Gastrocnemius medialis (tissue), 4 donors: ENCODE data around the gene PPIC. TPM values are rescaled to one million over a fixed set of nuclear protein-coding genes. Genes with fewer than 3 reads are reported as not detected.

ENCODE experiments used
- ATAC-seq, 2 donors: fragments of 150-250 bp; one replicate each; pipeline ENCODE4 v1.9.1; 2016
- DNase-seq, 2 donors: peaks; one replicate each; pipeline ENCODE4 v3.0.0-alpha.2; 2019
- H3K27ac ChIP-seq, 4 donors: fragments of 200-600 bp; sonication (generic); 1 replicate in 1 of 4; 2 replicates in 3 of 4; pipeline ENCODE4 v1.5.1; 2016 to 2018; ENCODE audit warnings: mild to moderate bottlenecking in 2 of 4, moderate library complexity in 1 of 4
- H3K27me3 ChIP-seq, 3 donors: fragments of 200-600 bp; sonication (generic) in 2 of 3; 1 replicate in 1 of 3; 2 replicates in 2 of 3; pipeline versions ENCODE4 v1.5.1 to v1.6.0; 2016 to 2019; ENCODE audit warnings: mild to moderate bottlenecking in 1 of 3, moderate library complexity in 1 of 3
- H3K36me3 ChIP-seq, 2 donors: fragments of 200-600 bp; sonication (generic) in 1 of 2; one replicate each; pipeline ENCODE4 v1.5.1; 2017 to 2018
- H3K4me1 ChIP-seq, 2 donors: fragments of 200-600 bp; sonication (generic) in 1 of 2; one replicate each; pipeline ENCODE4 v1.5.1; 2016 to 2017; ENCODE audit warnings: mild to moderate bottlenecking in 2 of 2
- H3K4me3 ChIP-seq, 4 donors: fragments of 200-600 bp; sonication (generic) in 3 of 4; 1 replicate in 1 of 4; 2 replicates in 3 of 4; pipeline ENCODE4 v1.5.1; 2016 to 2019; ENCODE audit warnings: mild to moderate bottlenecking in 2 of 4
- H3K9me3 ChIP-seq, 3 donors: fragments of 200-600 bp; sonication (generic) in 2 of 3; 1 replicate in 1 of 3; 2 replicates in 2 of 3; pipeline ENCODE4 v1.5.1; 2016 to 2019
- POLR2A ChIP-seq, 2 donors: fragments of 450-650 bp; IDR thresholded peaks; one replicate each; pipeline ENCODE4 v1.6.1; 2017; ENCODE audit warnings: antibody characterized with exemption in 2 of 2, mild to moderate bottlenecking in 2 of 2, moderate library complexity in 2 of 2
- in situ Hi-C, 4 donors: fragments of 200-750 bp; cut with MboI; loops; one replicate each; pipeline versions ENCODE4 v1.15.0 to v1.8.0; 2017; ENCODE audit warnings: low sequenced_read_pairs in 4 of 4
- intact Hi-C: fragments of 100-400 bp; cut with DNase I; formaldehyde crosslinking; loops from one replicate; pipeline ENCODE4 v1.15.1; 2023; ENCODE audit warnings: low total_unique reads
- total RNA-seq, 4 donors: library from RNA; depleted of rRNA; stranded (reverse); fragments of >200 nt; gene quantifications; one replicate each; pipeline versions ENCODE4 v1.1.0 to v1.2.3, GENCODE V29; 2016
- TF ChIP-seq, protein P1 (sequence below), 5 experiments: fragments of 450-650 bp in 3 of 5; fragments of 200-600 bp in 2 of 5; sonication (generic) in 2 of 5; IDR thresholded peaks in 4 of 5; conservative IDR thresholded peaks in 1 of 5; 1 replicate in 4 of 5; 2 replicates in 1 of 5; pipeline ENCODE4 v1.5.1; 2016 to 2019; ENCODE audit warnings: antibody characterized with exemption in 5 of 5, mild to moderate bottlenecking in 3 of 5, moderate library complexity in 3 of 5

Gene PPIC
- 10 to 100 TPM; 10.3 to 29.8 (median 20.2) TPM for total RNA-seq

DNA sequence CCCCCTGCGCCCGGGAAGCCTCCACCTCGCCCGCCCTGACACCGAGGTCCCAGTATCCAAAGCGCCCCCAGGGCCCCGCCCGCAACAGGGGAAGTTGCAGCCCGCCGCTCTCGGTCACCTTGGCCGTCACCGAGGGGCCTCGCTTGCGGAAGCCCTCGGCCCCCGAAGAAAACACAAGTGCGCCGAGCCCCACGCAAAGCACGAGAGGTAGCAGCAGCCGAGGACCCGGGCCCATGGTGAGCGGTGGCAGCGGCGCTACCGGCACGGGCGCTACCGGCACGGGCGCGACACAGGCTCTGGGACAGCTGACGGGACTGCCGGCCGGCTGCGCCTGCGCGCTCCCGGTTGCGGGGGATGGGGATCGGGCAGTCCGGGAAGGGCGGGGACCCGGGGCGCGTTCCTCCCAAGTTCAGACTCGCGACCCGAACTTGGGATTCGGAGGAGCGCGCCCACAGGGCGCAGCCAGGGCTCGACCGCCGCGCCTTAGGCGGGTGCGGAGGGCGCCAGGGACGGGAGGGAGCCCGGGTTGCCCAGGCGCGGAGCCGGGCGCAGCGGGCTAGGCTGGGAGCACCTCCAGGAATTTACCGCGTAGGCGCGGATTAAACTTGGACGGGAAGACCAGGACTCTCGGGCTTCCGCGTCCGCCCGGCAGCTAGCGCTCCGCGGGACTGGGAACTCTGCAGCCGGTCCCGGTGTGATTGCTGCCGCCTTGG is at the start of gene PPIC:
PPIC (minus strand) TSS at position 335 of the 713 bp plus-strand sequence; CDS start at position 235, 100 bp downstream.
- peak; percentile 89 to 93 for ATAC-seq
- peak; percentile 66 to 70 for TF ChIP-seq POLR2A (IDR thresholded peaks at IDR 0.05)
- TF ChIP-seq, protein P1, sequence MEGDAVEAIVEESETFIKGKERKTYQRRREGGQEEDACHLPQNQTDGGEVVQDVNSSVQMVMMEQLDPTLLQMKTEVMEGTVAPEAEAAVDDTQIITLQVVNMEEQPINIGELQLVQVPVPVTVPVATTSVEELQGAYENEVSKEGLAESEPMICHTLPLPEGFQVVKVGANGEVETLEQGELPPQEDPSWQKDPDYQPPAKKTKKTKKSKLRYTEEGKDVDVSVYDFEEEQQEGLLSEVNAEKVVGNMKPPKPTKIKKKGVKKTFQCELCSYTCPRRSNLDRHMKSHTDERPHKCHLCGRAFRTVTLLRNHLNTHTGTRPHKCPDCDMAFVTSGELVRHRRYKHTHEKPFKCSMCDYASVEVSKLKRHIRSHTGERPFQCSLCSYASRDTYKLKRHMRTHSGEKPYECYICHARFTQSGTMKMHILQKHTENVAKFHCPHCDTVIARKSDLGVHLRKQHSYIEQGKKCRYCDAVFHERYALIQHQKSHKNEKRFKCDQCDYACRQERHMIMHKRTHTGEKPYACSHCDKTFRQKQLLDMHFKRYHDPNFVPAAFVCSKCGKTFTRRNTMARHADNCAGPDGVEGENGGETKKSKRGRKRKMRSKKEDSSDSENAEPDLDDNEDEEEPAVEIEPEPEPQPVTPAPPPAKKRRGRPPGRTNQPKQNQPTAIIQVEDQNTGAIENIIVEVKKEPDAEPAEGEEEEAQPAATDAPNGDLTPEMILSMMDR (IDR thresholded peaks at IDR 0.05 in 4 of 5, conservative IDR thresholded peaks at IDR 0.05 in 1 of 5) = no peak
- H3K4me1 ChIP-seq = peaks cover 10 to 15% of the 10 kb centered on the region in 2 donors
- H3K36me3 ChIP-seq = no peaks in the 10 kb centered on the region
- H3K9me3 ChIP-seq = no peaks in the 10 kb centered on the region
- peak within 1 kb of the TSS; percentile 87 to 95 (median 92) for H3K27ac ChIP-seq
- in situ Hi-C loops (no loop called here), intact Hi-C loops (loop anchor here (1.0 to 10.0 kb wide), 5 partner anchors 51 to 478 kb away; partner anchors contain the start of genes CSNK1G3, PRDM6 and SNX2)
- H3K4me3 ChIP-seq = peak within 1 kb of the TSS; percentile 85 to 96 (median 93)
- H3K27me3 ChIP-seq = no peaks in the 10 kb centered on the region
- peak; percentile 70 to 81 for DNase-seq

DNA sequence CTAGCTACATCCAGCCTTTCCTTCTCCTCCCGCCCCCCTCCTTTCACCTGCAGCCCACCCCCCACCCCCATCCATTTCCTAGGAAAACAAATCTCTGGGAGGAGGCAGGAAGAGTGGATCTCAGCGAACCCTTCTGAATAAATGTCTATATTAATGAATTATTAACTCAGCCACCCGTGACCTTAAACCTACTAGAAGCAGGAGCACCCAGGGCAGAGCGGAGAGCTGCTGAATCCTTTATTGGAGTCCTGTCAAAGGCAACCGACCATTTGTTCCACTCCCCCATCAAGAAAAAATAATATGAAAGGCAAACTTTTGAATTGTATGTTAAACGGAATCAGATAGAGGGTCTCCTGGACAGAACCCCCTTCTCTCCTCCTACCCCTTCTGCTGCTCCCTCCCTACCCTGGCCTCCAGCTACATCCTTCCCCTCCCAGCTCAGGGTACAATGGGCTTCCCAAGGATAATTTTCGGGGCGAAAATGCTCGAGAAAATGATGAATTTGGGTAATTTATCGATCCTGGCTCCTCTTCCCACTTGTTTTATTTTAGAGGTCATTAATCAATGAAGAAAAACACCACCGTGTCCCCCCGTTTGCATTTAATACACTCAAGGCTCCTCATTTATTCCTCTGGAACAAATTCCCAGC is 49.2 kb upstream of the PPIC start:
- no peak for DNase-seq
- in situ Hi-C loops (no loop called here), intact Hi-C loops (loop anchor here (5.0 kb wide), 1 partner anchor 48 kb away; the partner anchor contains the start of gene PPIC)
- Histone ChIP-seq H3K4me1 (peaks cover 11 to 28% of the 10 kb centered on the region in 2 donors), H3K9me3 (no peaks in the 10 kb centered on the region), H3K27ac (no peak overlapping the region), H3K27me3 (peaks cover 52 to 67% (median 59%) of the 10 kb centered on the region in 3 donors), H3K4me3 (no peak overlapping the region), H3K36me3 (no peaks in the 10 kb centered on the region)
- no peak for ATAC-seq
- TF ChIP-seq POLR2A (IDR thresholded peaks at IDR 0.05) = no peak
- TF ChIP-seq, protein P1 (IDR thresholded peaks at IDR 0.05 in 4 of 5, conservative IDR thresholded peaks at IDR 0.05 in 1 of 5) = no peak

DNA sequence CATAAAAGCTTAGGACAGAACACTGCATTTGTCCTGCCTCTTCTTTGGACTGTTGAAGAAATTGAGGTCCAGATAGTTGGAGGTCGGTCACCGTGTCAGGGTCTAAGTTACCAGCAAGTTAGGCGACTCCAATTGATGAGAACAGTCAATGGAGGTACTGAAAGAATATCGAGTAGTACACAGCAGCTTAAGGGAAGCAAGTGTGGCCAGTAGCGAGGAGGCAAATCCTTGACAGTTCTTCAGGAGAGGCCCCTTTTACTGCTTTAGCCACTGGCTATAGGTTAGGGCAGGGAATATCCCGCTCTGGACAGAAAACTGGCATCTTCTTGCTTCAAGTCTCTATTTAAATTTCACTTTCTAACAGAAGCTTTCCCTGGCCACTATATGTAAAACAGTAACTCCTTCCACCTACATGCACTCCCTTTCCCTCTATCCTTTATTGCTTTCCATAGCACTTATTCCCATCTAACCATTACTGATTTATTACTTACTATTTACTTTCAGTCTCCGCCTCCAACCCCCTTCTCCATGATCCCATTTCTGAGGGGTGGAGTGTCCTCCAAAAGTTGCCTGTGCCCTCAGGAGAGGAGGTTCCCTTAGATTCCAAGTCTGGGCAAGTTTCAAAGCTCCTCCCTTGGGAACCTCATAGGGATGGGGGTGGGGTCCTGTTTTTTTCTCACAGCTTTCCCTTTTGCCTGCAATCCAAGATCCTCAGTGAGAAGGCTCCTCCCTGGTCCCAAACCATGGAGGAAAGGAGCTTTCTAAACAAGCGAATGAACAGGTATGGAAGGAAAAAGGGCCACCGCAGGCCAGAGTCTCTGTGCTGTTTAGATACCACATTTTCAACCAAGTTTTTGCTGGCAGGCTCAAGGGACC is 48.4 kb upstream of the PPIC start:
- TF ChIP-seq, protein P1 (IDR thresholded peaks at IDR 0.05 in 4 of 5, conservative IDR thresholded peaks at IDR 0.05 in 1 of 5) = no peak
- TF ChIP-seq POLR2A (IDR thresholded peaks at IDR 0.05) = no peak
- ATAC-seq (no peak), DNase-seq (no peak)
- no peak overlapping the region for H3K4me3 ChIP-seq
- intact Hi-C loops (loop anchor here (5.0 kb wide), 1 partner anchor 48 kb away; the partner anchor contains the start of gene PPIC), in situ Hi-C loops (no loop called here)
- H3K4me1 ChIP-seq = peaks cover 10 to 23% of the 10 kb centered on the region in 2 donors
- peaks cover 46 to 62% (median 54%) of the 10 kb centered on the region in 3 donors for H3K27me3 ChIP-seq
- H3K9me3 ChIP-seq = no peaks in the 10 kb centered on the region
- H3K27ac ChIP-seq = no peak overlapping the region
- H3K36me3 ChIP-seq = no peaks in the 10 kb centered on the region

DNA sequence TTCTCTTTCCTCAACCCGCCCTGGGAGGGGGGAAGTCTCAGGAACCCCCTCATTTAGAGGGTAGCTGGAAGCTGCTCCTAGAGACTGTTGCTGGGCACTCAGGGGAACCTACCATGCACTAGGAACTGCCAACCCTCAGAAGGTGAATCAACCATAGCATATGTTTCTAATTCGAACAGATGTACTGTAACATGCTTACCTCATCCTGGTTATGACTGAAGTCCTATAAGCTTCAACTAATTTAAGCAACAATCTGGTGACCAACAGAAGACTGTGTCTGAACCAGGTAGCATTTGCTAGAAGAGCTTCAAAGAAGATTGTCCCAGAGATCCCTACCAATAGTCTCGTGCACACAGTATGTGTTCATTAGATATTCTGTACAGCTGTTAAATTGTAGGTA is 46.8 kb upstream of the PPIC start:
- intact Hi-C loops (no loop called here), in situ Hi-C loops (no loop called here)
- DNase-seq = no peak
- H3K4me1 ChIP-seq = peaks cover 9 to 11% of the 10 kb centered on the region in 2 donors
- H3K36me3 ChIP-seq = no peaks in the 10 kb centered on the region
- H3K4me3 ChIP-seq = no peak overlapping the region
- H3K9me3 ChIP-seq = no peaks in the 10 kb centered on the region
- no peak for ATAC-seq
- H3K27me3 ChIP-seq = peaks cover 30 to 49% (median 38%) of the 10 kb centered on the region in 3 donors
- no peak overlapping the region for H3K27ac ChIP-seq
- no peak for TF ChIP-seq POLR2A (IDR thresholded peaks at IDR 0.05)
- TF ChIP-seq, protein P1 (IDR thresholded peaks at IDR 0.05 in 4 of 5, conservative IDR thresholded peaks at IDR 0.05 in 1 of 5) = no peak
